ENCODE results near the gene ZNF580. TPM values are rescaled to one million over a fixed set of nuclear protein-coding genes. Genes with fewer than 3 reads are reported as not detected.

The ZNF580 gene
- total RNA-seq, 1 experiment from 2014 or later: 32.0 TPM

GRCh38 chr19:55597501-55597921, 43.3 kb upstream of the ZNF580 start (continued):
- TF ChIP-seq ZMAT4 (CRISPR knock-in tag; IDR thresholded peaks at IDR 0.05) (no peak), EMX1 (CRISPR knock-in tag; IDR thresholded peaks at IDR 0.05) (no peak), ZBTB21 (CRISPR knock-in tag; IDR thresholded peaks at IDR 0.05; ENCODE audit: borderline replicate concordance) (no peak), FOXP1 (CRISPR knock-in tag; IDR thresholded peaks at IDR 0.05; ENCODE audit: borderline replicate concordance) (no peak)

- Mint-ChIP-seq H3K27ac (peak overlapping the region; percentile 95), H3K4me1 (peaks cover 22% of the 10 kb centered on the region), H3K36me3 (peaks cover 23% of the 10 kb centered on the region), H3K4me3 (peak overlapping the region; percentile 98), H3K27me3 (ENCODE audit: low read depth) (no peaks in the 10 kb centered on the region; the same call in 1 of the 2 replicates), H3K9me3 (no peaks in the 10 kb centered on the region)
- no peak; the same call in 1 of the 2 replicates for ATAC-seq
- DNase-seq (ENCODE audit: low spot score): peak; percentile 67
- POLR2A ChIA-PET: interaction anchor here (2.1 kb wide), 1 partner anchor 11 kb away, joined by 17 read pairs; no protein-coding TSS in a partner anchor
- CTCF ChIA-PET: interaction anchor here (1.0 to 3.0 kb wide), 5 partner anchors 8 to 130 kb away, joined by 4 to 17 read pairs (median 13); partner anchors contain the start of gene ZNF865
- no peak for TF ChIP-seq JAZF1 (CRISPR knock-in tag; IDR thresholded peaks at IDR 0.05)
- no peak for TF ChIP-seq NR1H2 (CRISPR knock-in tag; IDR thresholded peaks at IDR 0.05)
- TF ChIP-seq ZNF416 (CRISPR knock-in tag; IDR thresholded peaks at IDR 0.05): no peak
- no peak for TF ChIP-seq JUN (CRISPR knock-in tag; IDR thresholded peaks at IDR 0.05)
- no peak for TF ChIP-seq ATF2 (CRISPR knock-in tag; IDR thresholded peaks at IDR 0.05; ENCODE audit: borderline replicate concordance, low read depth)
These were observed 42.8 kb upstream of the ZNF580 start for GRCh38 chr19:55598034-55598433.

- TF ChIP-seq ZNF423 (CRISPR knock-in tag; IDR thresholded peaks at IDR 0.05) (peak; percentile 42; the same call in 1 of the 2 replicates), TEAD4 (CRISPR knock-in tag; IDR thresholded peaks at IDR 0.05) (no peak), ZNF416 (CRISPR knock-in tag; IDR thresholded peaks at IDR 0.05) (0 out of 2 replicates have a peak, but pooled peaks have one; percentile 63), ZNF263 (CRISPR knock-in tag; IDR thresholded peaks at IDR 0.05; ENCODE audit: low read depth) (peak; percentile 40; the same call in 1 of the 2 replicates)
- Mint-ChIP-seq H3K27ac (peak overlapping the region; percentile 100), H3K36me3 (peaks cover 23% of the 10 kb centered on the region), H3K27me3 (ENCODE audit: low read depth) (no peaks in the 10 kb centered on the region; the same call in 1 of the 2 replicates), H3K4me3 (peak overlapping the region; percentile 98), H3K9me3 (no peaks in the 10 kb centered on the region), H3K4me1 (peaks cover 29% of the 10 kb centered on the region)
- ChIA-PET CTCF (interaction anchor here (0.6 to 3.0 kb wide), 22 partner anchors 7 to 573 kb away, joined by 3 to 17 read pairs (median 4); partner anchors contain the start of genes HSPBP1, NAT14, ZNF579 and ZNF784), POLR2A (interaction anchor here (0.6 to 2.1 kb wide), 18 partner anchors 9 to 260 kb away, joined by 3 to 17 read pairs (median 4); partner anchors contain the start of genes KMT5C, U2AF2, UBE2S and ZNF628)
- ATAC-seq: peak; percentile 78
- DNase-seq (ENCODE audit: low spot score): peak; percentile 98
These were observed 41.9 kb upstream of the ZNF580 start for GRCh38 chr19:55598719-55599467.

- CTCF ChIA-PET: interaction anchor here (0.6 to 3.0 kb wide), 20 partner anchors 12 to 573 kb away, joined by 3 to 17 read pairs (median 4); partner anchors contain the start of genes HSPBP1, NAT14, ZNF579 and ZNF784
- Mint-ChIP-seq H3K4me3 (peak within 1 kb of the TSS; percentile 98), H3K27me3 (ENCODE audit: low read depth) (no peaks in the 10 kb centered on the region; the same call in 1 of the 2 replicates), H3K9me3 (no peaks in the 10 kb centered on the region), H3K36me3 (peaks cover 23% of the 10 kb centered on the region), H3K4me1 (peaks cover 29% of the 10 kb centered on the region), H3K27ac (peak within 1 kb of the TSS; percentile 100)
- POLR2A ChIA-PET: interaction anchor here (0.5 to 2.1 kb wide), 15 partner anchors 13 to 260 kb away, joined by 3 to 17 read pairs (median 6); partner anchors contain the start of genes KMT5C, U2AF2, UBE2S and ZNF628
- ATAC-seq: peak; percentile 54
- DNase-seq (ENCODE audit: low spot score): peak; percentile 98
- no peak for TF ChIP-seq ZNF671 (CRISPR knock-in tag; IDR thresholded peaks at IDR 0.05)
- 0 out of 2 replicates have a peak, but pooled peaks have one; percentile 37 for TF ChIP-seq TP53 (CRISPR knock-in tag; IDR thresholded peaks at IDR 0.05)
- no peak for TF ChIP-seq ZNF416 (CRISPR knock-in tag; IDR thresholded peaks at IDR 0.05)
- no peak for TF ChIP-seq ERG (CRISPR knock-in tag; IDR thresholded peaks at IDR 0.05)
- no peak for TF ChIP-seq ZNF232 (CRISPR knock-in tag; IDR thresholded peaks at IDR 0.05)
- no peak for TF ChIP-seq NFE2L1 (CRISPR knock-in tag; IDR thresholded peaks at IDR 0.05)
- TF ChIP-seq CTCF (IDR thresholded peaks at IDR 0.05): no peak
- TF ChIP-seq PRRX2 (CRISPR knock-in tag; IDR thresholded peaks at IDR 0.05): no peak
- no peak for TF ChIP-seq ZMAT4 (CRISPR knock-in tag; IDR thresholded peaks at IDR 0.05)
- no peak for TF ChIP-seq GRHL2 (CRISPR knock-in tag; IDR thresholded peaks at IDR 0.05; ENCODE audit: insufficient replicate concordance, severe bottlenecking)
- TF ChIP-seq JAZF1 (CRISPR knock-in tag; IDR thresholded peaks at IDR 0.05): no peak
- no peak for TF ChIP-seq ZBTB43 (CRISPR knock-in tag; IDR thresholded peaks at IDR 0.05)
- TF ChIP-seq ESRRA (CRISPR knock-in tag; IDR thresholded peaks at IDR 0.05; ENCODE audit: borderline replicate concordance): no peak
These were observed 41.3 kb upstream of the ZNF580 start, which contains the start of gene FIZ1 for GRCh38 chr19:55599468-55599841. FIZ1 (minus strand) TSS chr19:55599517; CDS start chr19:55597865, 1,652 bp downstream.

Measured in WTC11 (cell line).